ENCODE results near the gene LTBP1.

DNA sequence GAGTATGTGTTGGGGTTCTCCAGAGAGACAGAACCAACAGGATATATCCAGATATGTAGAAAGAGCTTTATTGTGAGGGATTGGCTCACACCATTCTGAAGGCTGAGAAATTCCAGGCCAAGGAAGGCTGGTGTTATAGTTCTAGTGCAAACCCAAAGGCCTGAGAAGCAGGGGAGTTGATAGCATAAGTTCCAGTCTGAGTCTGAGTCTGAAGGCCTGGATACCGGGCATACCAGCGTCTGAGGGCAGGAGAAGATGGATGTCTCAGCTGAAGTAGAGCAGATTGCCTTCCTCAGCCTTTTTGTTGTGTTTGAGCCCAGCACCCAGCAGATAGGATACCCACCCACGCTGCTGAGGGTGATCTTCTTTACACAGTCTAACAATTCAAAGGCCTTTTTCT lies 318.0 kb downstream of the LTBP1 start:
- TF ChIP-seq CTCF (optimal IDR thresholded peaks at IDR 0.05 in 1 of 3, IDR thresholded peaks at IDR 0.05 in 1 of 3, conservative IDR thresholded peaks at IDR 0.05 in 1 of 3; ENCODE audit: extremely low read depth in 1 of 3, insufficient read depth in 2 of 3, low read length in 3 of 3) (no peak), EZH2 (IDR thresholded peaks at IDR 0.05; ENCODE audit: low read length) (no peak)

Measured in keratinocyte (primary cell).